ENCODE measurements around the gene CCKAR.

The CCKAR gene, protein sequence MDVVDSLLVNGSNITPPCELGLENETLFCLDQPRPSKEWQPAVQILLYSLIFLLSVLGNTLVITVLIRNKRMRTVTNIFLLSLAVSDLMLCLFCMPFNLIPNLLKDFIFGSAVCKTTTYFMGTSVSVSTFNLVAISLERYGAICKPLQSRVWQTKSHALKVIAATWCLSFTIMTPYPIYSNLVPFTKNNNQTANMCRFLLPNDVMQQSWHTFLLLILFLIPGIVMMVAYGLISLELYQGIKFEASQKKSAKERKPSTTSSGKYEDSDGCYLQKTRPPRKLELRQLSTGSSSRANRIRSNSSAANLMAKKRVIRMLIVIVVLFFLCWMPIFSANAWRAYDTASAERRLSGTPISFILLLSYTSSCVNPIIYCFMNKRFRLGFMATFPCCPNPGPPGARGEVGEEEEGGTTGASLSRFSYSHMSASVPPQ

GRCh38 chr4:26490111-26490959, at the start of gene CCKAR:
Gene CCKAR, minus strand, starts transcription at chr4:26490484. Its CDS starts 217 bp downstream, at chr4:26490267.
- TF ChIP-seq, protein P1, sequence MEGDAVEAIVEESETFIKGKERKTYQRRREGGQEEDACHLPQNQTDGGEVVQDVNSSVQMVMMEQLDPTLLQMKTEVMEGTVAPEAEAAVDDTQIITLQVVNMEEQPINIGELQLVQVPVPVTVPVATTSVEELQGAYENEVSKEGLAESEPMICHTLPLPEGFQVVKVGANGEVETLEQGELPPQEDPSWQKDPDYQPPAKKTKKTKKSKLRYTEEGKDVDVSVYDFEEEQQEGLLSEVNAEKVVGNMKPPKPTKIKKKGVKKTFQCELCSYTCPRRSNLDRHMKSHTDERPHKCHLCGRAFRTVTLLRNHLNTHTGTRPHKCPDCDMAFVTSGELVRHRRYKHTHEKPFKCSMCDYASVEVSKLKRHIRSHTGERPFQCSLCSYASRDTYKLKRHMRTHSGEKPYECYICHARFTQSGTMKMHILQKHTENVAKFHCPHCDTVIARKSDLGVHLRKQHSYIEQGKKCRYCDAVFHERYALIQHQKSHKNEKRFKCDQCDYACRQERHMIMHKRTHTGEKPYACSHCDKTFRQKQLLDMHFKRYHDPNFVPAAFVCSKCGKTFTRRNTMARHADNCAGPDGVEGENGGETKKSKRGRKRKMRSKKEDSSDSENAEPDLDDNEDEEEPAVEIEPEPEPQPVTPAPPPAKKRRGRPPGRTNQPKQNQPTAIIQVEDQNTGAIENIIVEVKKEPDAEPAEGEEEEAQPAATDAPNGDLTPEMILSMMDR (IDR thresholded peaks at IDR 0.05): no peak
- Histone ChIP-seq H3K27ac (no peak within 1 kb of the TSS), H3K9me3 (no peaks in the 10 kb centered on the region), H3K4me3 (no peak within 1 kb of the TSS), H3K27me3 (peaks cover 0 to 29% of the 10 kb centered on the region in 2 donors), H3K36me3 (no peaks in the 10 kb centered on the region), H3K4me1 (no peaks in the 10 kb centered on the region)
- intact Hi-C loops (cut with DNase I; ENCODE audit: low total_unique reads): no loop called here
- DNase-seq: no peak

DNA sequence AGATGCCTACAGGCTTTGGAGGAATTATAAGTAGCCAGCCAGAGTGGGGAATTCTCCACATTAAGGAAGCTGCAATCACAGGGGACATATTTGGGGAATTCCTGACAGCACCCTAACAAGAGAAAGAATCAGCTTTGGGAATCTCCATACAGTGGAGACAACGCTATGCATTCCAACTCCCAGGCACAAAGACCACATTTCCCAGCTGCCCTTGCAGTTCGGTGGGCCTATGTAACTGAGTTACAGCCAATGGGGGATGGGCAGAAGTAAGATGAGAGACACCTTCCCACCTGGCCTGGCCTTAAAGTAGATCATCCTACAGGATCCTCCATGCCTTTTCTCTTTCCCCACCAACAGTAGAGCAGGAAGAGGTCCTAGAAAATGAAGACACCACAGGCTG, 43.4 kb upstream of the CCKAR start:
- Histone ChIP-seq H3K4me1 (no peaks in the 10 kb centered on the region), H3K27ac (no peak overlapping the region), H3K9me3 (peaks cover 0 to 6% (median 0%) of the 10 kb centered on the region in 3 donors), H3K36me3 (no peaks in the 10 kb centered on the region), H3K27me3 (no peaks in the 10 kb centered on the region), H3K4me3 (no peak overlapping the region)
- intact Hi-C loops (cut with DNase I; ENCODE audit: low total_unique reads): no loop called here
- TF ChIP-seq, protein P1 (IDR thresholded peaks at IDR 0.05): no peak
- DNase-seq: no peak

- no peaks in the 10 kb centered on the region for H3K27me3 ChIP-seq
- intact Hi-C loops (cut with DNase I; ENCODE audit: low total_unique reads): no loop called here
- DNase-seq: no peak
Measured at GRCh38 chr4:26531491-26532116, 41.3 kb upstream of the CCKAR start.

GRCh38 chr4:26530099-26530498, 39.8 kb upstream of the CCKAR start:
- intact Hi-C loops (cut with DNase I; ENCODE audit: low total_unique reads): no loop called here
- no peaks in the 10 kb centered on the region for H3K4me1 ChIP-seq
- peaks cover 0 to 1% of the 10 kb centered on the region in 2 donors for H3K27me3 ChIP-seq
- TF ChIP-seq, protein P1 (IDR thresholded peaks at IDR 0.05): no peak
- H3K9me3 ChIP-seq: peaks cover 0 to 6% (median 0%) of the 10 kb centered on the region in 3 donors
- H3K4me3 ChIP-seq: no peak overlapping the region
- no peak overlapping the region for H3K27ac ChIP-seq
- DNase-seq: no peak
- H3K36me3 ChIP-seq: no peaks in the 10 kb centered on the region

More at GRCh38 chr4:26531491-26532116, 41.3 kb upstream of the CCKAR start:
- H3K27ac ChIP-seq: no peak overlapping the region
- TF ChIP-seq, protein P1 (IDR thresholded peaks at IDR 0.05): no peak
- H3K9me3 ChIP-seq: peaks cover 0 to 6% (median 0%) of the 10 kb centered on the region in 3 donors
- no peak overlapping the region for H3K4me3 ChIP-seq
- no peaks in the 10 kb centered on the region for H3K36me3 ChIP-seq
- H3K4me1 ChIP-seq: no peaks in the 10 kb centered on the region

GRCh38 chr4:26529479-26529878, 39.2 kb upstream of the CCKAR start:
- no peak overlapping the region for H3K4me3 ChIP-seq
- H3K36me3 ChIP-seq: no peaks in the 10 kb centered on the region
- H3K27ac ChIP-seq: no peak overlapping the region
- DNase-seq: no peak
- H3K27me3 ChIP-seq: peaks cover 0 to 3% of the 10 kb centered on the region in 2 donors
- H3K4me1 ChIP-seq: no peaks in the 10 kb centered on the region
- TF ChIP-seq, protein P1 (IDR thresholded peaks at IDR 0.05): no peak
- intact Hi-C loops (cut with DNase I; ENCODE audit: low total_unique reads): no loop called here
- peaks cover 0 to 6% (median 0%) of the 10 kb centered on the region in 3 donors for H3K9me3 ChIP-seq

Data from tibial artery (tissue), 4 donors.